ENCODE results near the gene PCDH10.

- TF ChIP-seq CTCF (IDR thresholded peaks at IDR 0.05) = no peak
- TF ChIP-seq POLR2A (IDR thresholded peaks at IDR 0.05) = no peak
- no peak for TF ChIP-seq EP300 (IDR thresholded peaks at IDR 0.05)
Measured at GRCh38 chr4:133102043-133102442, 47.1 kb upstream of the PCDH10 start.
